Upper lobe of left lung (tissue), 6 donors: ENCODE results near the gene C19orf38. TPM values are rescaled to one million over a fixed set of nuclear protein-coding genes. Genes with fewer than 3 reads are reported as not detected.
A peak's percentile ranks its signal among the peaks of the same experiment; 100 is the strongest.
"Not testable (repeated sequence)": the region's sequence is repeated elsewhere in the genome, so short reads cannot be mapped to it uniquely, and the experiment has no call there.

Experiments used
- ATAC-seq, 2 donors: fragments of 200-7000 bp; cut with Tn5 transposase; one replicate each; pipeline ENCODE4 v1.9.1; 2022; ENCODE audit warnings: mild to moderate bottlenecking in 2 of 2, moderate library complexity in 2 of 2; ENCODE audit not compliant: low FRiP score in 2 of 2
- DNase-seq, 2 donors: peaks; one replicate each; pipeline ENCODE4 v3.0.0-alpha.2; 2019 to 2020
- H3K27ac ChIP-seq, 4 donors: fragments of 200-600 bp; sonication (generic); one replicate each; pipeline ENCODE4 v1.5.1; 2016 to 2019
- H3K27me3 ChIP-seq, 4 donors: fragments of 200-600 bp; sonication (generic); one replicate each; pipeline ENCODE4 v1.5.1; 2017 to 2019
- H3K36me3 ChIP-seq, 4 donors: fragments of 200-600 bp; sonication (generic); one replicate each; pipeline ENCODE4 v1.5.1; 2016 to 2019
- H3K4me1 ChIP-seq, 4 donors: fragments of 200-600 bp; sonication (generic); one replicate each; pipeline ENCODE4 v1.5.1; 2018 to 2019
- H3K4me3 ChIP-seq, 4 donors: fragments of 200-600 bp; sonication (generic); one replicate each; pipeline ENCODE4 v1.5.1; 2017 to 2019; ENCODE audit warnings: mild to moderate bottlenecking in 2 of 4, moderate library complexity in 1 of 4
- H3K9me3 ChIP-seq, 4 donors: fragments of 200-600 bp; sonication (generic); one replicate each; pipeline ENCODE4 v1.5.1; 2018 to 2019
- CTCF ChIP-seq, 6 experiments: fragments of 450-650 bp in 4 of 6; fragments of 200-600 bp in 2 of 6; sonication (generic) in 2 of 6; IDR thresholded peaks; one replicate each; pipeline ENCODE4 v1.5.1; 2016 to 2019; ENCODE audit warnings: antibody characterized with exemption in 6 of 6
- EP300 ChIP-seq, 4 donors: sonication (generic); formaldehyde crosslinking; IDR thresholded peaks; one replicate each; pipeline ENCODE4 v1.5.1; 2017; ENCODE audit warnings: antibody characterized with exemption in 4 of 4, control low read depth in 2 of 4
- POLR2A ChIP-seq, 4 donors: fragments of 450-650 bp; IDR thresholded peaks; one replicate each; pipeline ENCODE4 v1.5.1; 2016 to 2017; ENCODE audit warnings: antibody characterized with exemption in 4 of 4, mild to moderate bottlenecking in 2 of 4
- POLR2AphosphoS5 ChIP-seq, 2 donors: sonication (generic); formaldehyde crosslinking; IDR thresholded peaks; one replicate each; pipeline ENCODE4 v1.5.1; 2017; ENCODE audit warnings: antibody characterized with exemption in 2 of 2
- WGBS, 2 donors: methylation state at CpG; one replicate each; pipeline ENCODE4 v1.1.5; 2017 to 2018; 5-methylcytosine and 5-hydroxymethylcytosine counted together
- total RNA-seq, 6 donors: library from RNA; depleted of rRNA in 4 of 6; stranded (reverse); fragments of >200 nt in 4 of 6; gene quantifications; one replicate each; pipeline versions ENCODE4 v1.1.0 to v1.2.1, GENCODE V29; 2016 to 2021
- donor health status: DM: no; HTN: no; CAD: no; lungs with moderate emphysema.
- donor health status: DM: no; HTN: yes; CAD: no; lungs with severe emphysema.

Gene C19orf38
- total RNA-seq, 6 donors from 2014 or later: 2.8 to 26.2 (median 6.8) TPM

- 89 to 90% methylated on average over 7 of the region's 7 CpGs for WGBS, 2 donors
- H3K4me1 ChIP-seq: no peaks in the 10 kb centered on the region
- ATAC-seq: no peak
Observed at GRCh38 chr19:10852098-10852800, 4.0 kb downstream of the C19orf38 start.

GRCh38 chr19:10852941-10853340 lies 4.7 kb downstream of the C19orf38 start:
- no peak for ATAC-seq
- no peak overlapping the region for H3K4me3 ChIP-seq
- no peaks in the 10 kb centered on the region for H3K27me3 ChIP-seq
- H3K27ac ChIP-seq: no peak overlapping the region
- 77 to 83% methylated on average over 7 of the region's 7 CpGs for WGBS, 2 donors
- no peaks in the 10 kb centered on the region for H3K9me3 ChIP-seq
- no peak for TF ChIP-seq EP300 (IDR thresholded peaks at IDR 0.05)
- H3K4me1 ChIP-seq: no peaks in the 10 kb centered on the region
- DNase-seq: no peak
- no peaks in the 10 kb centered on the region for H3K36me3 ChIP-seq

More at GRCh38 chr19:10852098-10852800, 4.0 kb downstream of the C19orf38 start:
- DNase-seq: no peak
- no peaks in the 10 kb centered on the region for H3K36me3 ChIP-seq
- no peak overlapping the region for H3K27ac ChIP-seq
- no peaks in the 10 kb centered on the region for H3K27me3 ChIP-seq
- TF ChIP-seq EP300 (IDR thresholded peaks at IDR 0.05) (no peak), POLR2AphosphoS5 (IDR thresholded peaks at IDR 0.05) (no peak), POLR2A (IDR thresholded peaks at IDR 0.05) (no peak), CTCF (IDR thresholded peaks at IDR 0.05) (no peak)
- no peak overlapping the region for H3K4me3 ChIP-seq
- no peaks in the 10 kb centered on the region for H3K9me3 ChIP-seq

- Histone ChIP-seq H3K27ac (no peak overlapping the region), H3K4me3 (no peak overlapping the region), H3K9me3 (no peaks in the 10 kb centered on the region), H3K27me3 (no peaks in the 10 kb centered on the region), H3K36me3 (no peaks in the 10 kb centered on the region), H3K4me1 (no peaks in the 10 kb centered on the region)
- no peak for ATAC-seq
- TF ChIP-seq EP300 (IDR thresholded peaks at IDR 0.05) (no peak), POLR2AphosphoS5 (IDR thresholded peaks at IDR 0.05) (no peak), POLR2A (IDR thresholded peaks at IDR 0.05) (no peak), CTCF (IDR thresholded peaks at IDR 0.05) (no peak)
- no peak for DNase-seq
- WGBS, 2 donors: 78 to 79% methylated on average over 4 to 7 of the region's 7 CpGs
Observed at GRCh38 chr19:10854350-10855089, 6.3 kb downstream of the C19orf38 start.

- Histone ChIP-seq H3K27ac (no peak overlapping the region), H3K36me3 (no peaks in the 10 kb centered on the region), H3K4me3 (no peak overlapping the region), H3K27me3 (no peaks in the 10 kb centered on the region), H3K9me3 (no peaks in the 10 kb centered on the region), H3K4me1 (no peaks in the 10 kb centered on the region)
- ATAC-seq (peak in 1 of 2 donors; percentile 38), DNase-seq (no peak)
- WGBS, 2 donors: 71 to 85% methylated on average over 5 of the region's 5 CpGs
- TF ChIP-seq CTCF (IDR thresholded peaks at IDR 0.05) (peak; percentile 17 to 42 (median 34)), EP300 (IDR thresholded peaks at IDR 0.05) (no peak), POLR2AphosphoS5 (IDR thresholded peaks at IDR 0.05) (no peak)
Observed at GRCh38 chr19:10855879-10856522, 7.8 kb downstream of the C19orf38 start.

GRCh38 chr19:10856899-10857298 lies 8.7 kb downstream of the C19orf38 start:
- H3K27ac ChIP-seq: not testable (repeated sequence)
- 100% methylated on average over 1 of the region's 1 CpG for WGBS, 2 donors

More at GRCh38 chr19:10856899-10857298, 8.7 kb downstream of the C19orf38 start:
- not testable (repeated sequence) for ATAC-seq, H3K9me3 ChIP-seq, H3K4me3 ChIP-seq, H3K36me3 ChIP-seq, DNase-seq, H3K4me1 ChIP-seq, H3K27me3 ChIP-seq
